ENCODE results near the gene ATXN7L3. TPM values are rescaled to one million over a fixed set of nuclear protein-coding genes. Genes with fewer than 3 reads are reported as not detected.

Gene ATXN7L3
- total and polyA plus RNA-seq, 12 donors, result 19.6 to 81.4 (median 48.0) TPM

DNA sequence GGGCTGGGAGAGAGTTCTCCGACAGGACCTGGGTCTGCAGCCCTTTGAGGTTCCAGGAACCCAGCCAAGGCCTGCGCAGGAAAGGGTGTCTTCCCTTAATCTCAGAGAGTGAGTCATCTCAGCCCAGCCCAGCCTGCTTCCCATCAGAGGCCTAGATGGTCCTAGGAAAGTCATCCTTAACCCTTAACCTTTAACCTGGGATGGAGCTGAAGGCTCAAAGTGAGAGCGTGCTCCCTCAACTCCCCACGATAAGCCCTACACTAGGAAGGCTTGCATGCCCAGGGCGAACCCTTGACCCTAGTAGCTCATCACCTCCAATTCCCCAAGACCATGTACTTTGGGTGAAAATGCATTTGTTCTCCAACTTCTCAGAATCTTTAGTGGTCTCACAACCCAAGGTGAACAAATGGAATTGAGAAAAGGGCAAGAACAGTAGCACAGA, 4.8 kb upstream of the ATXN7L3 start:
- TF ChIP-seq, protein P1, sequence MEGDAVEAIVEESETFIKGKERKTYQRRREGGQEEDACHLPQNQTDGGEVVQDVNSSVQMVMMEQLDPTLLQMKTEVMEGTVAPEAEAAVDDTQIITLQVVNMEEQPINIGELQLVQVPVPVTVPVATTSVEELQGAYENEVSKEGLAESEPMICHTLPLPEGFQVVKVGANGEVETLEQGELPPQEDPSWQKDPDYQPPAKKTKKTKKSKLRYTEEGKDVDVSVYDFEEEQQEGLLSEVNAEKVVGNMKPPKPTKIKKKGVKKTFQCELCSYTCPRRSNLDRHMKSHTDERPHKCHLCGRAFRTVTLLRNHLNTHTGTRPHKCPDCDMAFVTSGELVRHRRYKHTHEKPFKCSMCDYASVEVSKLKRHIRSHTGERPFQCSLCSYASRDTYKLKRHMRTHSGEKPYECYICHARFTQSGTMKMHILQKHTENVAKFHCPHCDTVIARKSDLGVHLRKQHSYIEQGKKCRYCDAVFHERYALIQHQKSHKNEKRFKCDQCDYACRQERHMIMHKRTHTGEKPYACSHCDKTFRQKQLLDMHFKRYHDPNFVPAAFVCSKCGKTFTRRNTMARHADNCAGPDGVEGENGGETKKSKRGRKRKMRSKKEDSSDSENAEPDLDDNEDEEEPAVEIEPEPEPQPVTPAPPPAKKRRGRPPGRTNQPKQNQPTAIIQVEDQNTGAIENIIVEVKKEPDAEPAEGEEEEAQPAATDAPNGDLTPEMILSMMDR (IDR thresholded peaks at IDR 0.05), result no peak
- no peak for TF ChIP-seq POLR2A (IDR thresholded peaks at IDR 0.05)
- Histone ChIP-seq H3K27me3 (no peaks in the 10 kb centered on the region), H3K27ac (peak overlapping the region in 1 of 5 donors; percentile 17), H3K4me3 (no peak overlapping the region), H3K9me3 (replicated peaks in 1 of 3) (no peaks in the 10 kb centered on the region), H3K36me3 (replicated peaks in 1 of 2) (peaks cover 0 to 32% of the 10 kb centered on the region in 2 donors), H3K4me1 (replicated peaks in 1 of 2) (peaks cover 11 to 20% of the 10 kb centered on the region in 2 donors)
- DNase-seq, result peak in 5 of 7 donors; percentile 60 to 71 (median 70)
- intact Hi-C loops (cut with DNase I), result loop anchor here in 1 of 2 donors (10.0 kb wide), 1 partner anchor 320 kb away; no protein-coding TSS in a partner anchor
- 34 to 50% (median 42%) methylated on average over 4 to 5 of the region's 5 CpGs for WGBS, 4 donors

DNA sequence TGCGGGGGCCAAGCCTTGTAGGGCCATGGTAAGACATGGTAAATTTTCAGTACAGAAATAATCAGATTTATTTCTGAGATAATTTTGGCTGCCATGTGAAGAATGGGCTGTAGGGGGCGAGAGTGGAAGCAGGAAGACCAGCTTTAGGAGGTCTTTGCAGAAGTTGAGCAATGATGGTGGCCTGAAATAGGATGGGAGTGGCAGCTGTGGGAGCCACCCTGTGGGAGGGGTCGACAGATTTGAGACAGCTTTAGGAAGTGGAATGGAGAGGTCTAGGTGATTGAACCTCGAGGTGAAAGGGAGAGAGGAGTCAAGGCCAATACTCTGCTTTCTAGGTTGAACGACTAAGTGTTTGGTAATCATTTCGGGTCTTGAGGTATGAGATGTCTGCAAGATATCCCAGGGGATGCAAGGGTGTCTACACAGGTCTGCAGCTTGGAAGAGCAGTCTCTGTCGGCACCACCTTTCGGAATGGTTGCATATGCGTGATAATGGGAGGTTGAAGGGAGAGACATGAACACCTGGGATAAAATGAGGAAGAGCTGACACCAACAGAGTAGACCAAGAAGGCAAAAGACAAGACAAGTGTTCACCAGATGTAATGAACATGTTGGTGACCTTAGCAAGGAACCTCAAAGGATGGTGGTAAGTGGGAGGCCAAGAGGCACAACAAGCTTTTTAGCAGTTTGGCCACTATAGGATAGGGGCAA, 4.2 kb upstream of the ATXN7L3 start:
- peaks cover 0 to 26% of the 10 kb centered on the region in 2 donors for H3K36me3 ChIP-seq (replicated peaks in 1 of 2)
- 46 to 49% (median 48%) methylated on average over 9 of the region's 9 CpGs for WGBS, 4 donors
- peak in 3 of 7 donors; percentile 31 to 73 (median 53) for DNase-seq
- intact Hi-C loops (cut with DNase I), result loop anchor here in 1 of 2 donors (10.0 kb wide), 1 partner anchor 321 kb away; no protein-coding TSS in a partner anchor
- peak overlapping the region in 1 of 5 donors; percentile 17 for H3K27ac ChIP-seq
- no peak overlapping the region for H3K4me3 ChIP-seq
- no peaks in the 10 kb centered on the region for H3K27me3 ChIP-seq
- H3K9me3 ChIP-seq (replicated peaks in 1 of 3), result no peaks in the 10 kb centered on the region
- TF ChIP-seq, protein P1 (IDR thresholded peaks at IDR 0.05), result peak; percentile 31 to 64 (median 57)
- no peak for TF ChIP-seq POLR2A (IDR thresholded peaks at IDR 0.05)
- H3K4me1 ChIP-seq (replicated peaks in 1 of 2), result peaks cover 11 to 20% of the 10 kb centered on the region in 2 donors

DNA sequence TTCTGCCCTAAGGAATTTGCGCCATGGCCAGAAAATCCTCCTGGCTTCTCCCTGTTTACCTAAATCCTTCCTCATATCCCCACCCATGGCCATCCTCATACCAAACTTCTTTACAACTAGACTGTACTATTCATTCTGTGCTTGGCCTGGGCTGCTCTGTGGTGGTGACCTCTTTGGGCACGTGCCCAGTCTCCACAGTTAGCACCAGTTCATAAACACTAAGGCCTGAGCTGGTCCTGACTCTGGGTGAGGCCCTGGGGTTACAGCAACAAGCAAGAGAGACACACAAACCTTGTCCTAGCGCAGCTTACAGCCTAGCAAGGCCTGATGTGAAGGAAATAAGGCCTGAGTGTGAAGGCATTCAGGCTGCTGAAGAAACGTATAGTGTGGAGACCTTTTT, 3.1 kb upstream of the ATXN7L3 start:
- Histone ChIP-seq H3K27ac (peak overlapping the region in 1 of 5 donors; percentile 4), H3K27me3 (no peaks in the 10 kb centered on the region), H3K36me3 (replicated peaks in 1 of 2) (peaks cover 0 to 15% of the 10 kb centered on the region in 2 donors), H3K9me3 (replicated peaks in 1 of 3) (no peaks in the 10 kb centered on the region), H3K4me3 (no peak overlapping the region), H3K4me1 (replicated peaks in 1 of 2) (peaks cover 21 to 26% of the 10 kb centered on the region in 2 donors)
- 77 to 86% (median 81%) methylated on average over 4 of the region's 4 CpGs for WGBS, 4 donors
- intact Hi-C loops (cut with DNase I), result loop anchor here in 1 of 2 donors (10.0 kb wide), 1 partner anchor 322 kb away; no protein-coding TSS in a partner anchor
- TF ChIP-seq, protein P1 (IDR thresholded peaks at IDR 0.05), result no peak
- no peak for TF ChIP-seq POLR2A (IDR thresholded peaks at IDR 0.05)
- no peak for DNase-seq

DNA sequence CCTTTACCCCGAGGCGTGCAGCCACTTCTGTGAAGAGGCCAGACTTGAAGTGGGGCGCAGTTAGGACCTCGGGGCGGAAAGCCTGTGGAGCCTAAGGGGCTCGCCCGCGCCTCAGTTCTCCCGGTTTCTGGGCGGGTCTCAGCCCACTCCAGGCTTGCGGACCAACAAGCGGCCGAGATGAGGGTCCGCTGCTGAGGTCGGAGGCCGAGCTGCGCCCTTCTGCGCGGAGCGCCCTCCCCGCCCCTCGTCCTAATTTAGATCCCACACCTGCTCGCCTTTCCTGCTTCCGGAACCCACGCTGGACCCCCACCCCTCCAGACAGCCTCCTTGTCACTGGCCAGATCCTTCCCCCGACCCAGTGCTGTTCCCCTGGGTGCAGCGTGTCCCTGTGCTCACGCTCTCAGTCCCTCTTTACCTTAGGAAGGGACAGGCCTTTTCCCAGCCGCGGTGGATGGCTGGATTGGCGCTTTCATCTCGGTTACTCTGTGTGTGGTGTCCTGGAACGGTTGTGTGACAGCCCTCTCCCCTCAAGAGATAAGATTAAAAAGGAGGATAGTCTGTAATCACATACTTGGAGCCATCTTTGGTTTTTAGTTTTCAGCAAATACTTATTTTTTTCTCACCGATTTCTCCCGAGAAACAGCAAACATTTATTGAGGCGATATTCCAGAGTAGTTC, 933 bp upstream of the ATXN7L3 start:
- intact Hi-C loops (cut with DNase I), result loop anchor here in 1 of 2 donors (10.0 kb wide), 1 partner anchor 324 kb away; no protein-coding TSS in a partner anchor

More for the DNA sequence above, 933 bp upstream of the ATXN7L3 start:
- no peak for TF ChIP-seq POLR2A (IDR thresholded peaks at IDR 0.05)
- peak in 2 of 7 donors; percentile 36 to 53 for DNase-seq
- Histone ChIP-seq H3K4me3 (peak overlapping the region in 3 of 4 donors; percentile 57 to 76 (median 65)), H3K27ac (peak overlapping the region; percentile 25 to 96 (median 89)), H3K36me3 (replicated peaks in 1 of 2) (peaks cover 0 to 17% of the 10 kb centered on the region in 2 donors), H3K4me1 (replicated peaks in 1 of 2) (peaks cover 22 to 32% of the 10 kb centered on the region in 2 donors), H3K27me3 (no peaks in the 10 kb centered on the region), H3K9me3 (replicated peaks in 1 of 3) (no peaks in the 10 kb centered on the region)
- WGBS, 4 donors, result 5 to 15% (median 7%) methylated on average over 14 to 36 of the region's 36 CpGs
